IPS-NIHi7 (cell line): Measurements from ENCODE around the gene PTPN7.
"Not testable (repeated sequence)": the region's sequence is repeated elsewhere in the genome, so short reads cannot be mapped to it uniquely, and the experiment has no call there.

ENCODE experiments used
- DNase-seq: peaks from one replicate; pipeline ENCODE4 v3.0.0; 2012; ENCODE audit warnings: mixed read lengths; ENCODE audit errors: extremely low spot score

PTPN7 gene

DNA sequence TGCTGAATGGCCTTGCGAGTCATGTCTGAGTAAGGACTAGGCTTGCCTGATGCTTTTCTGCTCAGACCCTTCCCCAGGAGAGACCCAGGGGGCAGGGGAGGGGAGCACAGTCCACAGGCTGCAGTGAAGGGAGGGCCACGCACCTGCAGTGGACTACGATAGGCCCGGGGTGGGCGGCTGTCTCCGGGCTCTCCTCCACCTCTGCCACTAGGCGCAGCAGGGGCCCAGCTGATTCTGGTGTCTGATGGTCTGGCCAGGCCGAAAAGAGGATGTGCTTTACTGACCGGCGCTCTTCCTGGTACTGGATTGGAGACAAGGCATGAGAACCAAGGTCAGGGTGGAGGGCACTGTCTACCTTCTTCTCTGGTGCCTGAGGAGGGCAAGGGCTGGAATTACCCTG lies 8.0 kb downstream of the PTPN7 start:
- DNase-seq = no peak

DNA sequence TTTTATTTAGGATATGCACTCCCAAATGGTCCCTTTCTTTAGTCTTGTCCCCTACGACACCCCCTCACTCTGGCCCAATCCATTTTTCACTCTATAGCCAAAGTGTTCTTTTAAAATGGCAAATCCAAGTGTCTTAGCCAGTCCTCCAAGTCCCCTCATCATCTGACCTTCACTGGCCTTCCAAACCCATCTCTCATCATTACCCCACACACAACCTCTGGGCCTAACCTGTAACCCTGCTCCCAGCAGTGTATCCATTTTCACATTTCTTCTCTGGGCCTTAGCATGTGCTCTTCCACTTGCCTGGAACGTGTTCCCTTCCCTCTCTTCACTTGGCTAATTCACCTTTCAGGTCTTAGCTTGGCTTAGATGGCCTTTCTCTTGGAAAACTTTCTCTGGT lies 9.4 kb downstream of the PTPN7 start:
- DNase-seq = no peak

DNA sequence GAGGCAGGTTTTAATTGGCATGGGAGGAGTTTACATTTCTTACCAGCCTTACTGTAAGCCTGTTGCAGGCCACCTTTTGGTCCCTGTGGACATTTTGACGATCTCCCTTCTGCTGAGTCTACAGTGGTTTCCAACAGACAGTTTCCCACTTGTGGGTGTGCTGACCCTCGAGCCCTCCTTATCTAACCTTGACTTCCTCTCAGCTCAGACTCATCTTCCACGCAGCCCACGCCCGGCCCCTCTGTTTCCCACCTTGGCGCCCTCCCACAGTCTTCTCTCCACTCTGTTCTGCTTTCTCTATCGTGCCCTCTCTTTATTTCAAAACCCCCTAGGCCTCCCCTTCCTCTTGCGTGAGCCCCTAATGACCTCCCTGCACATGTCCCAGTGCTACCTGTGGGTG lies 9.8 kb downstream of the PTPN7 start:
- DNase-seq = no peak

DNA sequence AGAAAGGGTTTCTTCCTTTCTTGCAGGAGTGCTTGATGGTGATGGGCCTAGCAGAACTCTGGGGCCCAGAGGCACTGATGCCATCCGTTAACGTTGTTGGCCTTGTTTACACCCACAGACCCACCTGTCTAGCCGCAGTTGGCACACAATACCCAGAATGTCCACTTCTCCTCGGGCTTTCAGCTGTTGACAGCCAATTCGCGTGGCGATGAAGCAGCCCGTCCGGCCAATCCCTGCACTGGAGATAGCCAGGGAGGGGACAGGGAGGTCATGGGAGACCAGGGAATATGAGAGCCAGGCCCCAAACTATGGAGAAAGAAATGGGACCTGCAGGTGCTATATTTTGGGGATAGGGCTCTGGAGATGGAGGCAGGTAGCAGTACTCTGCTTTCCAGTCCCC lies 10.2 kb downstream of the PTPN7 start:
- DNase-seq = no peak

DNA sequence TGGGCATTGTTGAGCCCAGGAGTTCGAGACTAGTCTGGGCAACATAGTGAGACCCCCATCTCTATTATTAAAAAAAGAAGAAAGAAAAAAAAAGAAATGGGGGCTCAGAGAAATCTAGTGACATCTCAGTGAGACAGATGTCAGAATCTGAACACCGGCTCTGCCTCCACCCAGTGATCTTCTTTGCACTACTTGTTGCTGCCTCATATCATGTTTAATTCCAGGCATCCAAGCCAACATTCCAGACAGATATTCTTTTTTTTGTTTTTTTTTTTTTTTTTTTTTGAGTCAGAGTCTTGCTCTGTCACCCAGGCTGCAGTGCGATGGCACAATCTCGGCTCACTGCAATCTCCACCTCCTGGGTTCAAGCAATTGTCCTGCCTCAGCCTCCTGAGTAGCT lies 10.8 kb downstream of the PTPN7 start:
- no peak for DNase-seq

DNA sequence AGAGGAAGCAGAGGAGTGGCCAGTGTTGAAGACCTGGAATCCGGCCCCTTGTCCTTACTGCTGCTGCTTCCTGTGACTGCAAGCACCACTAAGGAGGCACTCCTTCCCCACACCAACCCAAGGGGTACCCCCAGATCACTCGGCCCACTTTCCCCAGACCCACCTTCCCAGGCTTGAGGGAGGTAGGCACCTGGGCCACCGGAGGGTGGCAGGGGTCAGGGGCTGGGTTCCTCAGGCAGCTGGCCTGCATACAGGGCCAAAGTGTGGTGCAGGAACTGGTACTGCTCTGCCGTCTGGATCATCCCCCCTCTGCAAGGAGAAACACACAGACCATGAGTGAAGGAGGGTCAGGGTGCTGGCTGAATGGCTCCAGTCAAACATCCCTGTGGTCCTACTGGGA lies 12.0 kb downstream of the PTPN7 start:
- no peak for DNase-seq

DNA sequence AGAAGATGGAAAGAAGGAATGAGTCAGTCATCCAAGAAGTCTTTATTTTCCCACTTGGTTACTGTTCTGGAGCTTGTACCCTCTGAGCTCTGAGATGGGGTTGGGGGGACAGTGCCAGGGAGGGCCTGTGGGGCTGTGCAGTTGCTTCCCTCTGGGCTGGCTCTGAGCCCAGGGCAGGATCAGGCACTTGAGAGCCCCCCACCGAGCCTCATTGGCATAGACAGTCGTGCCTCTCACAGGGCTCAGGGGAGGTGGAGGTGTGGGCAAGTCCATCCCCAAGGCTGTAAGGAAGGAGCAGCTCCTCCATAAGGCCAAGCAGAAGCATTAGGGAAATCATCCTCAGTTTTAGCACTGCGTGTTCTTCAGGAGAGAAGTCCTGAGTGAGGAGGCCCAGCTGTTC lies 13.4 kb downstream of the PTPN7 start:
- no peak for DNase-seq

DNA sequence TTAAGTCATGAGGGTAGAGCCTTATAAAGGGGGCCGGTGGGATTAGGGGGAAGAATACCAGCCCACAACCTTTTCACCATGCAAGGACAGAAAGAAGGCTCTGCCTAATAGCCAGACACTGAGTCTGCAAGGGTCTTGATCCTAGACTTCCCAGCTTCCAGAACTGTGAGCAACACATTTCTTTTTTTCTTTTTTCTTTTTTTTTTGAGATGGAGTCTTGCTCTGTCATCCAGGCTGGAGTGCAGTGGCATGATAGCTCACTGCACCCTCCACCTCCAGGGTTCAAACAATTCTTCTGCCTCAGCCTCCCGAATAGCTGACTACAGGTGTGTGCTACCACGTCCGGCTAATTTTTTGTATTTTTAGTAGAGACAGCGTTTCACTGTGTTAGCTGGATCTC lies 14.1 kb downstream of the PTPN7 start:
- DNase-seq = no peak

DNA sequence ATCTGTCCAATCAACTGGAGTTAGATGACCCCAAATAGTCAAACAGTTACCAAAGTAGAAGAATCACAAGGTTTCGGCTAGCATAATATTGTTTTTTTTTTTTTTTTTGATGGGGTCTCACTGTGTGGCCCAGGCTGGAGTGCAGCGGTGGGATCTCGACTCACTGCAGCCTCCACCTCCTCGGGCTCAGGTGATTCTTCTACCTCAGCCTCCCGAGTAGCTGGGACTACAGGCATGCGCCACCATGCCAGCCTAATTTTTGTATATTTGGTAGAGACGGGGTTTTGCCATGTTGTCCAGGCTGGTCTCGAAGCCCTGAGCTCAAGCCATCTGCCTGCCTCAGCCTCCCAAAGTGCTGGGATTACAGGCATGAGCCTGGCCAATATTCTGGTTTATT lies 14.7 kb downstream of the PTPN7 start:
- not testable (repeated sequence) for DNase-seq

DNA sequence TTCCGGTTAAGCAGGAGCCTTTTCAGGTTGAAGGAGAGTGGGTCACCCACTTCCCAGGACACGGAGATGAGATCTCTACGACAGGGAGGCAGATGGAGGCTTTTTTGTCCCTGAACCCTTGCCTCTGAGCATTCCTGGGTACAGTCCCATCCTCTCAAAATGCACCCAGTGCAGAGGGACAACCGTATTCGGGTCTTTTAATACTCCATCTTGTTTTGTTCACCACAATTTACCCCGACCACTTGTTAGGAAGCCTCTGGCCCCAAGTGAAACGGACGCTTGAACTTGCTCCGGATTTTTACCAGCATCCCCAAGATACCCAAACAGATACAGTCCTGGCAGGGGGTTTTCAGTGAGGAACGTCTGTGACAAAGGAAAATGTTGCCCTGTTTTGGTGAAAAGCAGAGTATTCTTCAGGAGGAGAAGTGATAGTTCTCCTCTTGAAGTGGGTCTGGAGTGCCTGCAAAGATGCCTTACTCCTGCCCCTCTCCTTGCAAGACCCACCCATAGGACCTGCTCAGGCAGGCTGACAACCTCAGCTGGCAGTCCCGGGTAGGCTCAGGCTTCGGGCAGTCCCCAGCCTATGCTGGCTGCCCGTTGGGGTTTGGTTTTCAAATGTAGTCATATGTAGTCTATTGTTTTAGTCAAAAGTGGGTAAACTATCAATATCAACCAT lies 15.2 kb downstream of the PTPN7 start:
- DNase-seq = no peak

DNA sequence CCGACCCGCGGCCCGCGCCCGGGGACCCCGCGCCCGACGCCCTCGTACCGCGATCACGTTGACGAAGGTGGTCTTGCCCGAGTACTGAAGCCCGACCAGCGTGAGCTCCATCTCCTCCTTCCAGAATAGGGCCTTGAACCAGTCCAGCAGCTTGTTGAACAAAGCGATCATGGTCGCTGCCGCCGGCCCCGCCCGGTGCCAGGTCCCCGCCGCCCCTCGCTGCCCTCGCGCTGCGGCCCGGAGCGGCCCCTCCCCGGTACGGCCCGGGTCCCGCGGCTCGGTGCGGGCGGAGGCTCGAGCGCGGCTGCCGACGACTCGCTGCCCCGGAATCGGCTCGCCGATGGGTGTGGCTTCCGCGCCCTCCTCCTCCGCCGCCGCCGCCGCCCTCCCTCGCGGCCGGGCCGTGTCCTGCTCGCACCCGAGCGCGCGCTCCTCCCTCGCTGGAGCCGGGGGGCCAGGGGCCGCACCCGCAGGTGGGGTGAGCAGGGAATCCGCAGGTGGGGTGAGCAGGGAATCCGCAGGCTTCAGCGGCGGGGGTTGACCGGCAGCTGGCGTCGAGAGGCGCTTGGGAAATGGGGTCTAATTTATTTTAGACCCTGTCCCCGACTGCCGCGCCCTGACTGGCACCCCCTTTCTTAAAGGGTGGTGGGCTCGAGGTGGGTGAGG lies 15.9 kb downstream of the PTPN7 start, which contains the start of gene ARL8A:
Gene ARL8A (minus strand): TSS at position 336 of the 666 bp plus-strand sequence. CDS start 165 bp downstream, at position 171.
- DNase-seq = peak; percentile 78

DNA sequence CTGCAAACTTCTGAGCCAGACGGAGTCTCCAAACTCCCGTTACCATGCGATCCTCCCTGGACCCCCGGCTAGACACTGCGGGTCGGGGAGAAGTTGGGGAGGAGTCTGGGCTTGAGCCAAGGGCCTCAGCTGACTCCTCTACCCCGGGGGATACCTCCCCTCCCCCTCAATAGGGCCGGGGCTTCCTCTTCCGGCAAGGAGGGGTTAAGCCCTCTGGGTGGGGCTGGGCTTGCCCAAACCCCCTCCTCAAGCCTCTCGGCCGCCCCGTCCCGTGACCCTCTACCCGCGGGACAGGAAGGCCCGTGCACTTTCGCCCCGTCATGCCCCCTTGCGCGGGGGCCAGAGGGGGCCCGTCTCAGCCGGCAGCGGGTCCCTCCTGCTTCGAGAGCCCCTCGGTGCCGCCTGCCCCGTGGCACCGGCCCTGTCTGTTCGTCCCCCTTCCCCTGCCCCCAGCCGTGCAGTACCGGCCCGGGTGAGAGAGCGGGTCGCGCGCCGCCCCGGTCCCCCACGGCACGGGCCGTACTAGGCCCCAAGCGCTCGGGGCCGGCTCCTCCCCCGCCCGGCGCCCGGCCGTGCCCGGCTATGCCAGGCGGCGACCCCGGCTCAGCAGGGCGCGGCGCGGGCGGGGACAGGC lies 16.5 kb downstream of the PTPN7 start:
- DNase-seq = peak; percentile 81

DNA sequence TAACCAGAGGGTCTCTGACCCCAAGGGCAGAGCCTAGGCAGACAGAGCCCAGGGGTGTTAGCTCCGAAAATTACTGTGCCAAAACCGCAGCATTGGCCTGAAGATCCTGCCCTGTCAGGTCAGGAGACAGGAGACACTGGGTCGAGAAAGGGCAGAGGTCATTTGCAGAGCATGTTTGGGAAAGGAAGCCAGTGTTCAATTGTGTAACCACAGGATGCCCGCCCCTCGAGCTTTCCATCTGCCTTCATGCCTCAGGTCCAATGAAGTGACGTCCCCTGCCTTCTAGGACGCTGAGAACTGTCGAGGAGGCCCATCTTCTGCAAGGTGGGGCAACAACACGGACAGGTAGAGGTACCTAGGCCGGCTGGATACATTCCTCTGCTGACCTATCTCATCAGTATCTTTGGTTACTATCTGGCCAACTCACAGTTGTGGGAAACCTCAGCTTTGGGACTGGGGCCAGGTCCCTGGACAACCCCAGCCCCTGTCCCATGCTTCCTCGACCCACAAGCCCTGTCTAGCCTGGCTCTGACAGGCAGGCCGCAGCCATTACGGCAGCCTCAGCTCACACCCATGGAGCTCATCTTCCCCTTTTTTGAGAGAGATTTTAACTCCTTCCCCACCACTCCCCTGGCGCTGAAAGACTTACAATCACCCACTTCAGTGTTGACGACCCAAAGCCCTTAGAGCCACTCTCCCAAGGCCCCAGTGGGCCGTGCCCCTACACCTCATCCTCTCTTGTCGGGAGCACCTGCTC lies 17.2 kb downstream of the PTPN7 start:
- DNase-seq = no peak

DNA sequence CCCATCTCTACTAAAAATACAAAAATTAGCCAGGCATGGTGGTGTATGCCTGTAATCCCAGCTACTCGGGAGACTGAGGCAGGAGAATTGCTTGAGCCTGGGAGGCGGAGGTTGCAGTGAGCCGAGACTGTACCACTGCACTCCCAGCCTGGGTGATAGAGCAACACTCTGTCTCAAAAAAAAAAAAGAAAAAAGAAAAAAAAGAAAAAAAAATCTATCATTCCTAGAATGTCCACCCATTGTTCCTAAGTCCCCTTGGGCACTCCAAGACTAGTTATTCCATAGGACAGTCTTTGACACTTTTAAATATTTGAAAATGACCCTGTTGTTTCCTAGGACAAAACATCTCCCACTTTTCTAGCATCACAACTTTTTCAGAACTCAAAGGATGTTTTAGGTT lies 18.9 kb downstream of the PTPN7 start:
- not testable (repeated sequence) for DNase-seq

DNA sequence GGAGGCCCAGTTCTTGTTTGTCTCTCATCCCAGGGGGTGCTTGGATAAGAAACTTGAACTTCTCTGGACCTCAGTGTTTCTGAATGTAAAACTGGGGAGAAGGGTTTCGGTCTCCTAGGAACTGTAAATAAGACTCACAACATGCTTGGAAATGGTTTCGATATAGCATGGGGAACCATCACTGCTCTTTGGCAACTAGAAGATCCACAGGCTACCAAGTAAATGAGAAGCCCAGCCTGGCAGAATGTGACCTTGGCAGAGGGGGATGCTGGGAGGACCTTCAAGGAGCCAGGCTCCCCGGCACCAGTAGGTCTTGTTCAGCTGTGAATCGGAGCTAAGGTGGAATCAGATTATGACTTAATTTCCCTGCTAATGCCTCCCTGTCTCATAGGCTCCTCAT lies 19.6 kb downstream of the PTPN7 start:
- DNase-seq = no peak

DNA sequence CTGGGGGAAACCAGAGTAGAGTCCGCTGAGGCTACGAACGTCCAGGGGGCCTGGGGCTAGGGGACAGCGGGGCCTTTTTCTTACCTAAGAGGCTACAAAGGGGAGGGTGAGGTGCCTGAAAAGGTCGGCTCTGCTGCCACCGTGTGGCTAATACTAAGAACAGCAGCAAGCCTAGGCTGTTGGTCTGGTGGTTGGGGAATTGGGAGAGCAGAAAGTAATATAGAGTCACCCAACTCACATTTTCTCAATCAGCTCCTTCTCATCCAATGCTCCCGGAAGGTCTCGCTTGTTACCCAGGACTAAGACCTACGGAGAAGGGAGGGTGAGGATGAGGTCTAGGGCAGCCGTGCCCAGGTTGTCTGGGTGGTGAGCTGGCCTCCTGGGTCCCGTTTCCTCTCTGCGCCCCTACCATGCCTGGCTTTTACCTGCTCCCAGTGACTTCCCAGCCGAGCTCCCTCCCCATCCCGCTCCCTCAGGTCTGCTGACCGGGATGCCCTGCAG lies 25.1 kb downstream of the PTPN7 start:
- peak; percentile 95 for DNase-seq

DNA sequence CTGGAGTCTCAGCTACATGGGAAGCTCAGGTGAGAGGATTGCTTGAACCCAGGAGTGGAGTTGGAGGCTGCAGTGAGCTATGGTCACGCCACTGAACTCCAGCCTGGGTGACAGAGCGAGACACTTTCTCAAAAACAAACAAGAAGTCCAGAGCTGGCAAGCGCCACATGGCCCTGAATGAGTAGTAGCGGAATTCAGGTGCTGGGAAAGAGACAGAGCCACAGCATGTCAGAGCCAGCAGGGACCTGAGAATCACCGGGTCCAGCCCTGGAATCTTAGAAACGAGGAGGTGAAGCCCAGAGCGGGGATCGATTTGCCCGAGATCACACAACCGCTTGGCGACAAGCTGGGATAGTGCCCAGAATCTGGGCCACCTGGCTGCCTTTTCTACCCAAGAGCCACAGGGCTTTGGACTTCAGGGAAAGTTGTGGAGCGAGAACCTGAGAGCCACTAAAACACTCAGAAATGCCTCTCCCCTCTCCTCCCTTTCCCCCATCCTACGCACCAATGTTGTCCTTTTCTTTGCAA lies 25.7 kb downstream of the PTPN7 start:
- no peak for DNase-seq

DNA sequence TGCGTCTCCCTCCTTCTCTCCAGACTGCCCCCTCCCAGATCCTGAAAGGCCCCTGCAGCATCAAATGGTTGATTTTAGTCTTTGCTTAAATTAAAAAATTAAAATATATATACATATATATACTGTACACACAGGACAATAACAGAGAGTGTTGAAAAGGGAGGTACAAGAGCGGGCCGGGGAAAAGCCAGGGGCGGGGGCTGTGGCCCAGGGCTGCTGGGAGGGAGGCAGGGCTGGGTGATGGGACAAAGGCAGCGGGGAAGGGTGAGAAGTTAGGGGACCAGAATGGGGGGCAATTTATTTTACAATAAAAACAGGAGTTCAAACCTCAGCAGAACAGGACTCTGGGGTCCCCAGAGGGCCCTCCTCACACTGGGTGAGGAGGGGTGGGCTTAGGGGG lies 26.4 kb downstream of the PTPN7 start:
- DNase-seq = no peak

DNA sequence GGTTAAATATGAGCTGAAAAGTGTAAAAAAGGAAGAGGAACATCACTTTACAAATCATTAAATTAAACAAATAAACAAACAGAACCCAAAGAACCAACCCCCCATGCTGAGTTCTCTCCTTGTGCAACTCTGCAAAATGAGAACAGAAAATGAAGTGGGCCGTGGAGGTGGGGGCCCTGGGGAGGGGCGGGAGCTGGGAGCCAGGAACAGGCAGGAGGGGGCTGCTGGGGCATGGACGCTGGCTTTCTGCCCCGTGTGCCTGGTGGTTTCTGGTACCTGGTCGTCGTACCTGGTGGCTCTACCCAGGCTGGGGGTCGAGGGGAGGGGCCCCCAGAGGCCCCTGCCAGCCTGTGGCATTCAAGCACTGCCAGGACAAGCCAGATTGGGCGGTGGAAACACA lies 26.9 kb downstream of the PTPN7 start:
- no peak for DNase-seq

DNA sequence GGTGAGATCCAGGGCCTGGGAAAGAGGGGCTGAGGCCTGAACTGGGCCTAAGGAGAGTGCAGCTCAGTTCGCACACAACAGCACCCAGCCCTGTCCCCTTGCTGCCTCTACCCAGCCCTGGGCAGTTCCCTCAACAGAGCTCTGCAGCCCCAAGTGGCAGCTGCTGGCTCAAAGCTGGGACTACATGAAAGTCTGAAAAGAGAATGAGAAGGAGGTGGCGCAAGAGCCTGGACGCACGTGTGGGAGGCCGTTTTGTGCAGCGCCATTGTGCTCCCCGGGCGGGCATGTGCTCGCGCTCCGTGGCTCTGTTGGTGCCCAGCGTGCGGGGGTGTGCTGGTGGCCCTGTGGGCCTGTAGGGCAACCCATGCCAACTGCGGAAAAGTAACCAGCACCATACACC lies 27.4 kb downstream of the PTPN7 start:
- DNase-seq = no peak

DNA sequence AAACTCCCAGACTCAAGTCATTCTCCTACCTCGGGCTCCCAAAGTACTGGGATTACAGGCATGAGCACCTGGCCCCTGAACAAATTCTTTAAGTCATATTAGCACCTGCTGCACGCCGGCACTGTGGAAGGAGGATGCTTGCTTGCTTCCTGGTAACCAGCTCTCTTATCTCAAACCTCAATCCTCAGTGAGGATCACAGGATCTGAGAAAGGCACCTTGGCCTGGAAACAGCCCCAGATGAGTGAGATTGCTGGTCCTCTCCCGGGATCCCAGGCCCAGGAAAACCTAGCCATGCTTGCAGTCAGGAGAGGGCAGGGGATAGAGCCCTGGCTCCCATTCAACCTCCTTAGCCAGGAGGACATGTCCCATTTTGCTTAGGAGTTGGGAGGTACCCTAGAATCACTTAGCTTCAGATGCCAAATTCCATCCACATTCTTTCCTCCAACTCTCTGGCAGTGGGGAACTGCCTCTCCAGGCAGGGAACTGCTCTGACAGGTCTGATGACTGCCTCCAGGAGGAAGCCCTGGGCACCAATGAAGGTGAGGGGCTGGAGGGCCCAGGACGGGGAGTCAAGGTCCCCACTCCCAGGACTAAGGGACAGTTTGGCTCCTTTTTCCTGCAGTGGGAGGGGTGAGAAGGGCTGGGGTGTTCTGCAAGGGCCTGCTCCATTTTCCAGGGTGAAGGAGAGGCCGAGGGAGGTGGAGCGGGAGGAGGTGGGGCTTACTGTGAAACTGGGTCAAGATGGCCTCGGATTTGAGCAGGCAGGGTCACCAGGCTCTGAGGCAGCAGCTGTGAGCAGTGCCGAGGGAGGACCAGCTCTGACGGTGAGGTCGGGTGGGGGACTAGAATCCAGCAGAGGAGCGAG lies 28.2 kb downstream of the PTPN7 start:
- no peak for DNase-seq
